Measurements from ENCODE around the gene FLNB. TPM values are rescaled to one million over a fixed set of nuclear protein-coding genes. Genes with fewer than 3 reads are reported as not detected.

Gene FLNB
- polyA plus RNA-seq, 4 donors, result 172 to 239 (median 185) TPM

DNA sequence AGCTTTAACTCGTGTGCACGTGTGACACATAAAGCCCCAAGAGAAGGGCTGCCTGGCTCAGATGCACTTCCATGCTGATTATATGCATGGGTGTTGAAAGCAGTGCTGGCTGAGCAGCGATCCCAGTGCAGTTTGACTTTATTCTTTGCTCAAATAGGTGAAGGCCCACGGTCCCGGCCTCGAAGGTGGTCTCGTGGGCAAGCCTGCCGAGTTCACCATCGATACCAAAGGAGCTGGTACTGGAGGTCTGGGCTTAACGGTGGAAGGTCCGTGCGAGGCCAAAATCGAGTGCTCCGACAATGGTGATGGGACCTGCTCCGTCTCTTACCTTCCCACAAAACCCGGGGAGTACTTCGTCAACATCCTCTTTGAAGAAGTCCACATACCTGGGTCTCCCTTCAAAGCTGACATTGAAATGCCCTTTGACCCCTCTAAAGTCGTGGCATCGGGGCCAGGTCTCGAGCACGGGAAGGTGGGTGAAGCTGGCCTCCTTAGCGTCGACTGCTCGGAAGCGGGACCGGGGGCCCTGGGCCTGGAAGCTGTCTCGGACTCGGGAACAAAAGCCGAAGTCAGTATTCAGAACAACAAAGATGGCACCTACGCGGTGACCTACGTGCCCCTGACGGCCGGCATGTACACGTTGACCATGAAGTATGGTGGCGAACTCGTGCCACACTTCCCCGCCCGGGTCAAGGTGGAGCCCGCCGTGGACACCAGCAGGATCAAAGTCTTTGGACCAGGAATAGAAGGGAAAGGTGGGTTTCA, 114.9 kb downstream of the FLNB start:
- DNase-seq (ENCODE audit: low read depth in 4 of 4, low spot score in 3 of 4), result no peak

DNA sequence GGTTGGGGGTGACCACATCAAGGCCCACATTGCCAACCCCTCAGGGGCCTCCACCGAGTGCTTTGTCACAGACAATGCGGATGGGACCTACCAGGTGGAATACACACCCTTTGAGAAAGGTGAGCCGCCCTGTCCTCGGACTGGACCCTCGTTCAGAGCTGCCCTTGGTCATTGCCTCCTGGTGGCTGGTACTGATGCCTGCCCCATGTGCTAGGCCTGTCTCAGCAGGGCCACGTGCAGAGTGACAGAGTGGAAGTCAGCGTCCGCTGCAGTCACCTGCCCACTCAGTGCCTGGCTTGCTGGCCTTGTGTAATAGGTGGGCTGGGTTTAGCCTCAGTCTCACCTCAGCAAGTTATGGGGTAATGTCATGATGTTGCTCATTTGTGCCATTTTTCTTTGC, 116.2 kb downstream of the FLNB start:
- no peak for DNase-seq (ENCODE audit: low read depth in 4 of 4, low spot score in 3 of 4)

DNA sequence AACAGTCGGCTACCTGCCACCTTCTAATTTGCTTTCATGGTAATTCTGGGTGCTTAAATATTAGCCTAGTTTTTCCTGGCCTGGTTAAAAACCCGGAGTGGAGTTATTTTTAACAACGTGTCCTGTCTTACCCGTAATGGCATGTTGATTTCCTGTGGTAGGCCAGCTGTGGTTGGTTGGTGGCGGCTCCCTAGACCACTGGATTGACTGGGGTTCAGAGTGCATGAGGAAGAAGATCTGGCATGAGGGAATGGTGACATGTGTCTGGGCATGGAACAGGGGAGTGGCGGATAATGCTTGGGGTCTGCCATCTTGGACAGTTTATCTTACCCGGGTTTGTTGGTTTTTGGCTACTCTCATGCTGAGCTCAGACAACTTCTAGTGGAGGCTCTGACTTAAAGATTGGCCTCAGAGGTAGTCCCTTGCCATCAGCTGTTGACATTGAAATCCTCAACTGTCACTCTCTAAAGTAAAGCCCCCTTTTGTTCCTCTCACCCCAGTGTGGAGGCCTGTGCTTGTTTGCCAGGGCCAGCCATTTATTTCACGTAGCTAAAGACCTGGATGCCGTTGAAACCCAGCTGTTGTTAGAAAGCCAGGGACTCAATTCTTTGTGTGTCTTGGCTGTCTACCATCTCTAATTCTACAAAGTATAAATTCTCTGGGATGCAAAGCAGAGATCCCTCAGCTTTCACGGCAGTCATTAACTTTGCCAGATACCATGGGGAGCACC, 121.0 kb downstream of the FLNB start:
- no peak for DNase-seq (ENCODE audit: low read depth in 4 of 4, low spot score in 3 of 4)

DNA sequence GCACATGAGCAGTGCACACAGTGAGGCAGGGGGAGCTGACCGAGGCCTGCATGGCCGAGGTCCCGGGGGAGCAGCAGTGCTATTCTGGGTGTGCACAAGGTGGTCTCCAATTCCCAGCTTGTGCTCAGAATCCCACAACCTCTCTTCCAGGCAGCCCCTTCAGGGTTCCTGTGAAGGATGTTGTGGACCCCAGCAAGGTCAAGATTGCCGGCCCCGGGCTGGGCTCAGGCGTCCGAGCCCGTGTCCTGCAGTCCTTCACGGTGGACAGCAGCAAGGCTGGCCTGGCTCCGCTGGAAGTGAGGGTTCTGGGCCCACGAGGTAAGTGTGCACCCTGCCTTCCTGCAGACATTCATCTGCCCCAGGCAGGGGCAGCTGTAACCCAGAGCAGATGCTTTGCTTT, 122.4 kb downstream of the FLNB start:
- no peak for DNase-seq (ENCODE audit: low read depth in 4 of 4, low spot score in 3 of 4)

DNA sequence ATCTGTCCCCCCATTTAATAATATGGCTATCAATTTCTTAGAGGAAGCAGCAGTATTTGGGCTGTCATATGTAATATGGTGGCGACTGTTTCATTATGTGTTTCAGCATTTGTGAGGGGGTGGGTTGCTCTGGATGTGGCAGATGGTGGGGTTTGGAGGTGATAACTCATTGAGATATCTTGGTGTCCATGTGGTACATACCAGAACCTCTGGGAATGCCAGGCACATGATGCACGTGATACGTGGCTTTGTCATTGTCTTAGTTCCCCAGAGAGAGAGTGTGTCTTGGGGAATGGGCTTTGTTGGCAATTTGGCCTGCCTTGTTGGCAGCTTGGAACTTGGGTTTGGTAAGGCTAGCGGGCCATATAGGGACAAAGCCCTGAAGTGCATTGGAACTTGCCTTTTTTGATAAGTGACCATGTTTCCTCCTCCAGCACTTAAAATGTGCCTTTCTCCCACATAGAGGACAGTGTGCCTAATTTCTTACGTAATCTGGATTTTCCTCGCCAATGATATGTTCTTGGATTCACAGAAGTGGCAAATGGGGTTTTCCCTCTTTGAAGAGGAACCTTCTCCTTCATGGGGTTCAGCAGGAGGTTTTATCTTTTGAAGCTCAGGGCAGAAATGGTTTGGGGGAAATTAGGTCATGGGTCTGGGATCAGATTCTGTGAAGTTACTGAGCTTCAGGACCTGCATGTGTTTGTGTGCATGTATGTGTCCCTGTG, 123.0 kb downstream of the FLNB start:
- DNase-seq (ENCODE audit: low read depth in 4 of 4, low spot score in 3 of 4), result no peak

DNA sequence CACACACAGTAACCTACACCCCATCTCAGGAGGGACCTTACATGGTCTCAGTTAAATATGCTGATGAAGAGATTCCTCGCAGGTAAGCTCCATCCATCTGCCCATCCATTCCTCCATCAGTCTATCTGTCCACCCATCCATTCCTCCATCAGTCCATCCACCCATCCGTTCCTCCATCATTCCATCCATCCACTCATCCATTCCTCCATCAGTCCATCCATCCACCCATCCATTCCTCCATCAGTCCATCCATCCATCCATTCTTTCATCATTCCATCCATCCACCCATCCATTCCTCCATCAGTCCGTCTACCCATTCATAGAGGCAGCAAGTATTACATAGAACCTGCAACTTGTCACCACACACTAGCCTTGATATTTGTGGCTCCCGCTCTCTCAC, 124.6 kb downstream of the FLNB start:
- DNase-seq (ENCODE audit: low read depth in 4 of 4, low spot score in 3 of 4), result no peak

DNA sequence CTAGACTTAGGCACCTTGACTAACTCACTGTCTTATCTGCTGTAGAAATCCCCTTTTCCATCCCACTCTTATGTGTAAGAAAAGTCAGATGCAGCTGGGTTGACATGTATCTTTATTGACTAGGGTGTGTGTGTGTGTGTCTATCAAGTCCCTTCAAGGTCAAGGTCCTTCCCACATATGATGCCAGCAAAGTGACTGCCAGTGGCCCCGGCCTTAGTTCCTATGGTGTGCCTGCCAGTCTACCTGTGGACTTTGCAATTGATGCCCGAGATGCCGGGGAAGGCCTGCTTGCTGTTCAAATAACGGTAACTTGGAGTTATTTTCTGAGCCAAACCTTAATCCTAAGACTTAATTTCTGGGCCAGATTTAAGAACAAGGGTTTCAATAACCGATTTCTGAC, 126.2 kb downstream of the FLNB start:
- DNase-seq (ENCODE audit: low read depth in 4 of 4, low spot score in 3 of 4), result no peak

DNA sequence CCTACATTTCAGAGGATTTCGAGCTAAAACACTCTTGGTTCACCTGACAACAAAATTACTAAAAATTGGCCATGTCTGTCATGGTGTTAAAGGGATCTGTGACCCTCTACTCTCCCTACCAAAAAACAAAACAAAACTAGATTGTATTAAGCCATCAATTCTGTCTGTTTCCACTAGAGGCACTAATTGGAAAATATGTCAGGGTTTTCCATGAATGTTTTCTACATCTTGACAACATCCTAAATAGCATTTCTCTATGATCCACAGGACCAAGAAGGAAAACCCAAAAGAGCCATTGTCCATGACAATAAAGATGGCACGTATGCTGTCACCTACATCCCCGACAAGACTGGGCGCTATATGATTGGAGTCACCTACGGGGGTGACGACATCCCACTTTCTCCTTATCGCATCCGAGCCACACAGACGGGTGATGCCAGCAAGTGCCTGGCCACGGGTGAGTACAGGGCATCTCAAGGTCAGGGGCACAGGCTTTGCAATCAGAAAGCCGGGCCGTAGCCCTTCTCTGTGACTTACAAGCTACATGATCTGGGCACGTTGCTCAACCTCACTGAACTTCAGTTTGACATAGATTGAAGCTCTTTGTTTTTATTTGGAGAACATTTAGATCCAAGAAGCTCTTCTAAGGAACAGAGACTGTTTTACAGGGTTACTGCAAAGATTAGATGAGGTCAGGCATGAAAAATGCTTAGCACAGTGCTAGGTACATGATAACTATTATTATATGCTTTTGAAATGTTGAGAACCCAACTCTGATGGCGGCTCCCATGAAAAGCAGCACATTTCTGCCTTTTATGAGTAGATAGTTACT, 127.7 kb downstream of the FLNB start:
- DNase-seq (ENCODE audit: low read depth in 4 of 4, low spot score in 3 of 4), result no peak

DNA sequence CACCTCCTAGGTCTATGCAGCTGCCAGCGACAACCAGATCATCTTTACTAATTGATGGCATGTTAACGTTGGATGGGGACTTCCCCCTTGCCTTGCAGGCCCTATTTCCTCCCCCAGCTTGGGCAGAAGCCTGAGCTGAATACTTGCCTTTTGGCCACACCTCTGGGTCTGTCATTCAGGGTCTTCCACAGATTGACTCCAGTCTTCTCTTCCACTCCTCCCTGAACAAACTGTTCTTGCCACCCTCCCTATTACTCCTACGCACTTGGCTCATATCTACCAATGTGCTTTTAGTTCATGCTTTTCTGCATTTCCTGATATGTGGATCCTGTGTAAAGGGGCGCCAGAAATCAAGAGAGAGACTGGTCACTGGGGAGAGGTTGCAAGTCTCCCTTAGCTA, 129.1 kb downstream of the FLNB start:
- no peak for DNase-seq (ENCODE audit: low read depth in 4 of 4, low spot score in 3 of 4)

DNA sequence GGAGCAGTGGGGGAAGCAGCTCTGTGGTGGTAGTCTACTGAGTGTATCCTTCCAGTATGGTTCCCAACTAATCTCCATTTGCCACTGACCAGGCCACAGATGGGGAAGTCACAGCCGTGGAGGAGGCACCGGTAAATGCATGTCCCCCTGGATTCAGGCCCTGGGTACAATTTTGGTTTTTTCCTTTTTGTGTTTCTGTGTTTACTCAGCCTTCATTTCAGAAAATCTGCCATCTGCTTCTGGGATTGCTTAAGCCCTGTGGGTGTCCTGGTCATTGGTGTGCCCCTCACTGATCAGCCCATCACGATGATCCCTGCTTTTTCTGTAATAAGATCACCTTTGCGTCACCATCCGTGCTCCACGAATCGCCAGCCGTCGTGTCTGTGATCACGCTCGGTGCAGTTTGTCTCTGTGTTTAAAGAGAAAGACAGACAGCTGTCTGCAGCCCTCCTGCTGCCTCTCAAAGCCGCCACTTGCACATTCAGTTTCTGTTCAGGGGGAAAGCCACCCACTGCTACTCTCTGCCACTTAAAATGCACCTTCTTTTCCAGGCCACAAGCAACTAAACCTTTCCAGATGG, 133.6 kb downstream of the FLNB start:
- DNase-seq (ENCODE audit: low read depth in 4 of 4, low spot score in 3 of 4), result no peak

DNA sequence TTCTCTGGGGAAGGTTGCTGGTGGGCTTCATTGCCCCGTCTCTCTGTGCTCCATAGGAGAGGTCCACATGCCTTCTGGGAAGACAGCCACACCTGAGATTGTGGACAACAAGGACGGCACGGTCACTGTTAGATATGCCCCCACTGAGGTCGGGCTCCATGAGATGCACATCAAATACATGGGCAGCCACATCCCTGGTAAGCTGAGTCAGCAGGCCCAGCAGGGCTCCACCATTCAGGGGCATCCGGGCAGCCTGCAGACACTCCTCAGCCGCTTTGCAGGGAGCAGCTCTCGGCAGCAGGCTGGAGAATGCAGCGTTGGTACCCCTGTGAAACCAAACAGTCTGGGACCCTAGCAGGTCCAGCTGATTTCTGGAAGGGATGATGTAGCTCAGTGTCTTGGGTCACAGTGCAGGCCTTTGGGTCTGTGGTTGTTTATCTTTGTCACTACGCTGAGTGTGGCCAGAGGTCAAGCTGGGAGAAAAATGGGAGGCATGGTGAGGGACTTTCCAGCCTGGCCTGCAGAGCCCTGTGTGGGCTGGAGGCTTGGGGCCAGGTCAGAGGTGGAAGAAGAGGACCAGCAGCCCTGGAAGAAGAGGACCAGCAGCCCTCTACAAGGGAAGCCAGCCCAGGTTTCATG, 135.3 kb downstream of the FLNB start:
- DNase-seq (ENCODE audit: low read depth in 4 of 4, low spot score in 3 of 4), result no peak

DNA sequence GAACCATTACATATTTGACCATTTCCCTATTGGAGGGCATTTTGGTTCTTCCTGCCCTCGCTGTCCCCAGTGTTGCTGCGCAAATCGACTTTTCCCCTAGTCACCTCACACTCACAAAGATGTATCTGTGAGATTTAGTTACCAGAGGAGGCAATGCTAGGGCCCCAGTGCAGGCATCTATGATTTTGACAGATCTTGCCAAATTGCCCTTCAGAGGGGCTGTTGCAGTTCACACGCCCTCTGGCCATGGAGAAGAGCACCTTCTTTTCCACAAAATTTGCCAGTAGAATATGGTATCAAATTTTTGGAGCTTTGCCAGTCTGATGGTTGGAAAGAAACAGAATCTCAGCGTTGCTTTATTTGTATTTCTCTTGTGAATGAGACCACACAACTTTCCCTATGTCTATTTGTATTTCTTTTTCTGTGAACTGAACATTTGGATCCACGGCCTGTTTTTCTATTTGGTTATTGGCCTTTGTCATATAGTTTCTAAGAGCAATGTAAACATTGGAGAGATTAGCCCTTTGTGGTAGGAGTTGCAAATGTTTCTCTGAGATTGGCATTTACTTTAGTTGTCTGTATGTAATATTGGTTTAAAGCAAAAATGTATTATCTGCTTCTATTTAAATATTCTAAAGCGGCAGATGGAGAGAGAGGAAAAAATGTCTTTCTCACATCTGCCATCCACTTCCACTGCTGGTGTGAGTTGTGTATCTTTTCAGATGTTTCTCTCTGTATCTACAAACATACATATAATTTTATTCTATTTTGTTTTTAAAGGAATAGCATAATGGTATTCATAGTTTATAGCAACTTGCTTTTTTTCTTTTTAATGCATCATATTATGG, 136.5 kb downstream of the FLNB start:
- no peak for DNase-seq (ENCODE audit: low read depth in 4 of 4, low spot score in 3 of 4)

DNA sequence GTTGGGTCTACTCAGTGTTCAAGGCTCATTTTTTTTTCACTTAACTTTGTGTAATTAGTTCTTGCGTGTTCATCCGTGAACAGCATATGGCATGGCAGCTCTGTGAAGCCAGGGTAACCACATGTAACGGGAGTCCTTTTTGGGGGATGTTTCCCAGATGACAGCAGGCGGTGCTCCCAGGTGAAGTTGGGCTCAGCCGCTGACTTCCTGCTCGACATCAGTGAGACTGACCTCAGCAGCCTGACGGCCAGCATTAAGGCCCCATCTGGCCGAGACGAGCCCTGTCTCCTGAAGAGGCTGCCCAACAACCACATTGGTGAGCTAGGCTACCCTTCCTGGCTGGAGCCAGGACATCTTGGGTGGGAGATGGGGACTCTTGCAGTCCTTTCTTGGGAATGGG, 139.8 kb downstream of the FLNB start:
- no peak for DNase-seq (ENCODE audit: low read depth in 4 of 4, low spot score in 3 of 4)

DNA sequence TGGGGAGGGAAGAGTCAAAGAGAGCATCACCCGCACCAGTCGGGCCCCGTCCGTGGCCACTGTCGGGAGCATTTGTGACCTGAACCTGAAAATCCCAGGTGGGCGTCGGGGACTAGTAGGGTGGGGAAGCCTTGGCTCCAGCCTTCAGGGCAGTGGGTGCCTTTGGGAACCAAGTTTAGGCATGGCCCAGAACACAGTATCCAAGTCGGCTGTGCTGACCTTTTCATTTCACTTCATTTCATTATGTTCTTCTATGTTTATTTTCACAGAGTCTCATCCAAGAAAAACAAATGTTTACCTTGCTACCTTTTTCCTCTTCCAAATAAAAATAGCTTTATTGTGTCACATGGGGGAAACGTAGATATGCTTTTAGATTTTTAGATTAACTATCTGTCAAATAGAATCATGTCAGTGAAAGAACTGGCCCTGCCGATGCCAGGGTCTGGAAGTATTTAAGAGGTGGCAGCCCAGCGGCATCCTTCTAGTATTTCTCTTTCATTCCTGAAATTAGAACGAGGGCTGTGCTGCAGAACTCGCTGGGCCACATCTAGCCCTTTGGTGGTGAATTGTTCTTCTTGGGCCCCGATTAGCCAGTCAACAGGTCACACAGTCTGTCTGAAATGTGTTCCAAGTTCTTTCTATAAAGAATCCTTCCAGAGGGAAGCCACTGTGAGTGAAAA, 142.0 kb downstream of the FLNB start:
- DNase-seq (ENCODE audit: low read depth in 4 of 4, low spot score in 3 of 4), result no peak

DNA sequence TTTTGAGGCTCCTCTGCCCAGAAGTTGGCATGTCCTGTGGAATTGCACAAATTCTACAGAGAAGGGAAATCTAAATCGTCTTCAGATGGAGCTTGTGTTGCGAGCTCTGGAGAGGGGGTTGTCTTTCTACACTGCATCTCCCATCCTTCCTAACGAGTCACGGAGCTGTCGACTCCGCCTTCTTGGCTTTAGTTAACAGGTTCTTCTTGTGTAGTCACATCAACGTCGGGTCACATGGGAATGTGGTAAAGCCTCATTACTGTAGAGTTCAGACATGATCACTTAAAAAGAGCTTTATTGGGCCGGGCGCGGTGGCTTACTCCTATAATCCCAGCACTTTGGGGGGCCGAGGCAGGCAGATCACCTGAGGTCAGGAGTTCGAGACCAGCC, 142.6 kb downstream of the FLNB start:
- no peak for DNase-seq (ENCODE audit: low read depth in 4 of 4, low spot score in 3 of 4)

DNA sequence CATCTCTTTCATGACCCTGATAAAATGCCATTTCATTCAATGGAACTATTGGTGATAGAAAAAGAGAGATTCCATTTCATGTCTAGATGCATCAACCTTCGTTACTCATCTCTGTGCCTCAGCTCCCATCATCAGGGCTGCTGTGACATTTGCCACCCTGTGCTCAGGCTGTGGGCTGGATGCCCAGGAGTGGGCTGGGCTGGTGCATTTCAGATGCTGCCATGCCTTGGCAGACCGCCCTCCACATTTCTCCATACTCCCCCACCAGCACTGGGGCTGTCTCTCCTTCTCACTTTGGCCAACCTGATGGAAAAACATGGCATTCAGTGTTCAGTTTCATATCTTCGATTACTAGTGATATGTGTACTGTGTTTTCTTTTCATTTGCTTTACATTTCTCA, 143.4 kb downstream of the FLNB start:
- DNase-seq (ENCODE audit: low read depth in 4 of 4, low spot score in 3 of 4), result no peak

DNA sequence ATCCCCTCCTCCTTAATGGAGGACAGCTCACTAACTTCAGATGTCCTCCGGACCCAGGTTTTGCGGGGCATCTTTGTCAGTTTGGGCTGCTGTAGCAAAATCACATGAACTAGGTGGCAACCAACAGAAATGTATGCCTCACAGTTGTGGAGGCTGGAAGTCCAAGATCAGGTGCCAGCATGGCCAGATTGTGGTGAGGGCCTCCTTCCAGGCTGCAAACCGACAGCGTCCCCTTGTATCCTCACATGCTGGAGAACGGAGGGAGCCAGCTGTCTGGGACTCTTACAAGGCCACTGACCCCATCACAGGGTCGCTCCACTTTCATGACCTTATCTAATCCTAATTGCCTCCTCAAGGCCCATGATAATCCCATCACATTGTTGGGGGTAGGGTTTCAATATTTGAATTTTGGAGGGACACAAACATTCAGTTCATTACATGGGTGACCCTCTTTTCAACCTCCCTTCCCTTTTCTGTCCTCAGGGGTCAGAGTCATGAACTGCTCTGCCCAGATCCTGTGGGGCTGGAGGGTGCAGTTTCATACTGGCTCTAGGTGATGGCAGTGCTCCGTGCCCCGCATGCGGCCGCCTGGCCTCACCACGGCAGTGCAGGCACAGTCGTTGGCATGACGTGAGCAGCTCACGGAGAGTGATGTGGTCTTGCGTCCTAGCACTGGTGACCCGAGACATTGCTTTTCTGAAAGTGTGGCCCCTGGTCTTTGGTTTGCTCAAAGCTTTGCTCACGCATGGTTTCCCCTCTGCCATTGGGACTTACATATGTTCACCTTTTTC, 144.2 kb downstream of the FLNB start:
- DNase-seq (ENCODE audit: low read depth in 4 of 4, low spot score in 3 of 4), result no peak

DNA sequence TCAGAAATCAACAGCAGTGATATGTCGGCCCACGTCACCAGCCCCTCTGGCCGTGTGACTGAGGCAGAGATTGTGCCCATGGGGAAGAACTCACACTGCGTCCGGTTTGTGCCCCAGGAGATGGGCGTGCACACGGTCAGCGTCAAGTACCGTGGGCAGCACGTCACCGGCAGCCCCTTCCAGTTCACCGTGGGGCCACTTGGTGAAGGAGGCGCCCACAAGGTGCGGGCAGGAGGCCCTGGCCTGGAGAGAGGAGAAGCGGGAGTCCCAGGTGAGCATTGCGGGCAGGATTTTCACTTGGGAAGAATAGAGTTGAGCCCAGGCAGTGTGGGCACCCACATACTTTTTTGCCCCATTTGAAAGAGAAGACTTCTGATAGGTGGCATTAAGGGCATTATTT, 145.1 kb downstream of the FLNB start:
- DNase-seq (ENCODE audit: low read depth in 4 of 4, low spot score in 3 of 4), result no peak
